Adrenal gland (tissue), 5 donors: Measurements from ENCODE around the gene PRMT7.

Source experiments
- POLR2A ChIP-seq, 2 donors: fragments of 450-650 bp; IDR thresholded peaks; one replicate each; pipeline ENCODE4 v1.6.1; 2017; ENCODE audit warnings: antibody characterized with exemption in 2 of 2, mild to moderate bottlenecking in 2 of 2, moderate library complexity in 1 of 2
- TF ChIP-seq, protein P1 (sequence below), 6 experiments: fragments of 450-650 bp in 4 of 6; fragments of 200-600 bp in 2 of 6; sonication (generic) in 1 of 6; IDR thresholded peaks; 1 replicate in 5 of 6; 2 replicates in 1 of 6; pipeline versions ENCODE4 v1.5.1 to v1.8.0; 2016 to 2021; ENCODE audit warnings: antibody characterized with exemption in 6 of 6, mild to moderate bottlenecking in 2 of 6, moderate library complexity in 1 of 6
- donor health status: DM: no; HTN: no; CAD: no.

DNA sequence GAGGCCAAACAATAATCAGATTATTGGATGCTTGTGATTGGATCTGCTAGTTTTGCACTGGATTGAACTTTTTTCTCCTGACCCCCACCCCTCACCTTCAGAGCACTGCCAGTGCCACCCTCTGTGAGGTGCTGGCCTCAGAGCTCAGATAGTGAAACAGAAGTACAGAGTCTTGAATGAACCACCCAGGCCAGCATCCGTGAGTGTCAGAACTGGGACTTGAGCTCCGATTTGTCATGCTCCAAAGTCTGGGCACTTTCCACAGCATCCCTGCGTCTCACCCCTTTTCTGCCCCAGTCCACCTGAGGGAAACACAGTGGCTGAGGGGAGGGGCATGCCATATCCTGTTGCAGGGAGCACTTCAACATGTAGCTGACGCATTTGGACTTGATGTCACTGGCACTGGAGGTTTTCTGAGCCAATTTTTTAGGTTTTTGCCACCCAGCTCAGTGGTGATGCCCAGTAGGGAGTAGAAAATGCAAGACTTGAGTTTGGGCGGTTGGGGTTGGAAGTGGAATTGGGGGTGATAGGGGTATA lies 90.2 kb downstream of the PRMT7 start:
- TF ChIP-seq, protein P1, sequence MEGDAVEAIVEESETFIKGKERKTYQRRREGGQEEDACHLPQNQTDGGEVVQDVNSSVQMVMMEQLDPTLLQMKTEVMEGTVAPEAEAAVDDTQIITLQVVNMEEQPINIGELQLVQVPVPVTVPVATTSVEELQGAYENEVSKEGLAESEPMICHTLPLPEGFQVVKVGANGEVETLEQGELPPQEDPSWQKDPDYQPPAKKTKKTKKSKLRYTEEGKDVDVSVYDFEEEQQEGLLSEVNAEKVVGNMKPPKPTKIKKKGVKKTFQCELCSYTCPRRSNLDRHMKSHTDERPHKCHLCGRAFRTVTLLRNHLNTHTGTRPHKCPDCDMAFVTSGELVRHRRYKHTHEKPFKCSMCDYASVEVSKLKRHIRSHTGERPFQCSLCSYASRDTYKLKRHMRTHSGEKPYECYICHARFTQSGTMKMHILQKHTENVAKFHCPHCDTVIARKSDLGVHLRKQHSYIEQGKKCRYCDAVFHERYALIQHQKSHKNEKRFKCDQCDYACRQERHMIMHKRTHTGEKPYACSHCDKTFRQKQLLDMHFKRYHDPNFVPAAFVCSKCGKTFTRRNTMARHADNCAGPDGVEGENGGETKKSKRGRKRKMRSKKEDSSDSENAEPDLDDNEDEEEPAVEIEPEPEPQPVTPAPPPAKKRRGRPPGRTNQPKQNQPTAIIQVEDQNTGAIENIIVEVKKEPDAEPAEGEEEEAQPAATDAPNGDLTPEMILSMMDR (IDR thresholded peaks at IDR 0.05): no peak
- no peak for TF ChIP-seq POLR2A (IDR thresholded peaks at IDR 0.05)
